Measurements from ENCODE around the gene FCAMR.

GRCh38 chr1:206952171-206952570 is 18.1 kb downstream of the FCAMR start:
- no peak for TF ChIP-seq CTCF (conservative IDR thresholded peaks at IDR 0.05; ENCODE audit: low read depth, low read length)
- TF ChIP-seq ELK1 (IDR thresholded peaks at IDR 0.05; ENCODE audit: borderline replicate concordance, low read depth, low read length) = no peak
- TF ChIP-seq RAD21 (IDR thresholded peaks at IDR 0.05; ENCODE audit: low read length) = no peak
- no peak for TF ChIP-seq CEBPB (IDR thresholded peaks at IDR 0.05; ENCODE audit: low read depth, low read length)
- TF ChIP-seq SMC3 (IDR thresholded peaks at IDR 0.05; ENCODE audit: low read depth, low read length) = no peak
- TF ChIP-seq, protein P1, sequence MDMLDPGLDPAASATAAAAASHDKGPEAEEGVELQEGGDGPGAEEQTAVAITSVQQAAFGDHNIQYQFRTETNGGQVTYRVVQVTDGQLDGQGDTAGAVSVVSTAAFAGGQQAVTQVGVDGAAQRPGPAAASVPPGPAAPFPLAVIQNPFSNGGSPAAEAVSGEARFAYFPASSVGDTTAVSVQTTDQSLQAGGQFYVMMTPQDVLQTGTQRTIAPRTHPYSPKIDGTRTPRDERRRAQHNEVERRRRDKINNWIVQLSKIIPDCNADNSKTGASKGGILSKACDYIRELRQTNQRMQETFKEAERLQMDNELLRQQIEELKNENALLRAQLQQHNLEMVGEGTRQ (IDR thresholded peaks at IDR 0.05; ENCODE audit: low read depth, low read length) = no peak
- no peak for TF ChIP-seq RFX5 (IDR thresholded peaks at IDR 0.05; ENCODE audit: low read depth, low read length)
- TF ChIP-seq POLR2A (IDR thresholded peaks at IDR 0.05; ENCODE audit: low read depth, low read length) = no peak

Data from IMR-90 (cell line).